ENCODE results near the gene ARMC9.
"Not testable (repeated sequence)": the region's sequence is repeated elsewhere in the genome, so short reads cannot be mapped to it uniquely, and the experiment has no call there.

Gene ARMC9

DNA sequence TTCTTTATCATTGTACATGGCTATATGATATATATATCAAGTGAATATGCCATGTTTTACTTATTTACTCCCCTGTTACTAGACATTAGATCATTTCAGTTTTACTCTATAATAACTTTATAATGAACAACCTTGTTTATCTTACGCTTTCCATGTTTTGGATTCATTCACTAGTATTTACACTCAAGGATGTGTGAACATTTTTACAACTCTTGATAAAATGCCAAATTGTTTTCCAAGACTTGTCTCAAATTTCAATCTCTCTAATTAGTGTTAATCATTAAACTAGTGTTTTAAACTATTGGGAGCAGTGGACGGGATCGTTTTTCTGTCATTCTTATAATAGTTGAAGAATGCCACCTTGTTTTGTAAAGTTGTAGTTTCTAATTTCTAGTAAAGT, 145.6 kb downstream of the ARMC9 start:
- no peak overlapping the region for H3K4me3 ChIP-seq (ENCODE audit: low read depth, low read length)
- TF ChIP-seq, protein P1, sequence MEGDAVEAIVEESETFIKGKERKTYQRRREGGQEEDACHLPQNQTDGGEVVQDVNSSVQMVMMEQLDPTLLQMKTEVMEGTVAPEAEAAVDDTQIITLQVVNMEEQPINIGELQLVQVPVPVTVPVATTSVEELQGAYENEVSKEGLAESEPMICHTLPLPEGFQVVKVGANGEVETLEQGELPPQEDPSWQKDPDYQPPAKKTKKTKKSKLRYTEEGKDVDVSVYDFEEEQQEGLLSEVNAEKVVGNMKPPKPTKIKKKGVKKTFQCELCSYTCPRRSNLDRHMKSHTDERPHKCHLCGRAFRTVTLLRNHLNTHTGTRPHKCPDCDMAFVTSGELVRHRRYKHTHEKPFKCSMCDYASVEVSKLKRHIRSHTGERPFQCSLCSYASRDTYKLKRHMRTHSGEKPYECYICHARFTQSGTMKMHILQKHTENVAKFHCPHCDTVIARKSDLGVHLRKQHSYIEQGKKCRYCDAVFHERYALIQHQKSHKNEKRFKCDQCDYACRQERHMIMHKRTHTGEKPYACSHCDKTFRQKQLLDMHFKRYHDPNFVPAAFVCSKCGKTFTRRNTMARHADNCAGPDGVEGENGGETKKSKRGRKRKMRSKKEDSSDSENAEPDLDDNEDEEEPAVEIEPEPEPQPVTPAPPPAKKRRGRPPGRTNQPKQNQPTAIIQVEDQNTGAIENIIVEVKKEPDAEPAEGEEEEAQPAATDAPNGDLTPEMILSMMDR (IDR thresholded peaks at IDR 0.05; ENCODE audit: borderline replicate concordance, insufficient read depth, low read depth, low read length): no peak

GRCh38 chr2:231344851-231345250, 146.4 kb downstream of the ARMC9 start:
- H3K4me3 ChIP-seq (ENCODE audit: low read depth, low read length): no peak overlapping the region
- TF ChIP-seq, protein P1 (IDR thresholded peaks at IDR 0.05; ENCODE audit: borderline replicate concordance, insufficient read depth, low read depth, low read length): no peak

- H3K4me3 ChIP-seq (ENCODE audit: low read depth, low read length): no peak overlapping the region
- TF ChIP-seq, protein P1 (IDR thresholded peaks at IDR 0.05; ENCODE audit: borderline replicate concordance, insufficient read depth, low read depth, low read length): no peak
Observed at GRCh38 chr2:231347081-231347480, 148.7 kb downstream of the ARMC9 start.

DNA sequence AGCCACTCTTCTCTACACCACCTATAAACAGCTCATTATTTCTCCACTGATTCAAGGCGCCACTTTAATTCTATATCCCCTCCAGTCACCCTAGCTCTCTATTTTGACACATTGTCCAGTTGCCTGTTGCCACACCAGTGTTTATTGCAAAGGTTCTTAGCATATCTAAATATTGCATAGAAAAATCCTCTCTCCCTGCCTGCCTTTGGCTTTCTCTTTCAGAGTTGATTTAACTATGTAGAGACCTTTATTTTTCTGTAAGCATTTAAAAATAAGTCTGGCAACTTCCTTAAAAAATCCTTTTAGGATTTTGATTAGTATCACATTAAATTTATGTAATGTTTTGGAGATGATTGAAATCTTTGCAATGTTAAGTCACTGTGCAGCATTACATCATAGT, 149.2 kb downstream of the ARMC9 start:
- H3K4me3 ChIP-seq (ENCODE audit: low read depth, low read length): no peak overlapping the region
- TF ChIP-seq, protein P1 (IDR thresholded peaks at IDR 0.05; ENCODE audit: borderline replicate concordance, insufficient read depth, low read depth, low read length): no peak

- no peak overlapping the region for H3K4me3 ChIP-seq (ENCODE audit: low read depth, low read length)
- TF ChIP-seq, protein P1 (IDR thresholded peaks at IDR 0.05; ENCODE audit: borderline replicate concordance, insufficient read depth, low read depth, low read length): no peak
Observed at GRCh38 chr2:231348173-231348572, 149.7 kb downstream of the ARMC9 start.

DNA sequence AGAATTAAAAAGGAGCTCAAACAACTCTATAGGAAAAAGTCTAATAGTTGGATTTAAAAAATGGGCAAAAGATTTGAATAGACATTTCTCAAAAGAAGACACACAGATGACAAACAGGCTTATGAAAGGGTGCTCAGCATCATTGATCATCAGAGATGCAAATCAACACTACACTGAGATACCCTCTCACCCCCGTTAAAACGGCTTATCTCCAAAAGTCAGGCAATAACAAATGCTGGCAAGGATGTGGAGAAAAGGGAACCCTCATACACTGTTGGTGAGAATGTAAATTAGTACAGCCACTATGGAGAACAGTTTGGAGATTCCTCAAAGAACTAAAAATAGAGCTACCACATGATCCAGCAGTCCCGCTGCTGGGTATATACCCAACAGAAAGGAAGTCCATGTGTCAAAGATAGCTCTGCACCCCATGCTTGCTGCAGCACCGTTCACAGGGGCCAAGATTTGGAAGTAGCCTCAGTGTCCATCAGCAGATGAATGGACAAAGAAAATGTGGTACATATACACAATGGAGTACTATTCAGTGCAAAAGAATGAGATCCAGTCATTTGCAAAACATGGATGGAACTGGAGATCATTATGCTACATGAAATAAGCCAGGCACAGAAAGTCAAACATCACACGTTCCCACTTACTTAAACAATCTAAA, 150.4 kb downstream of the ARMC9 start:
- H3K4me3 ChIP-seq (ENCODE audit: low read depth, low read length): no peak overlapping the region
- TF ChIP-seq, protein P1 (IDR thresholded peaks at IDR 0.05; ENCODE audit: borderline replicate concordance, insufficient read depth, low read depth, low read length): no peak

DNA sequence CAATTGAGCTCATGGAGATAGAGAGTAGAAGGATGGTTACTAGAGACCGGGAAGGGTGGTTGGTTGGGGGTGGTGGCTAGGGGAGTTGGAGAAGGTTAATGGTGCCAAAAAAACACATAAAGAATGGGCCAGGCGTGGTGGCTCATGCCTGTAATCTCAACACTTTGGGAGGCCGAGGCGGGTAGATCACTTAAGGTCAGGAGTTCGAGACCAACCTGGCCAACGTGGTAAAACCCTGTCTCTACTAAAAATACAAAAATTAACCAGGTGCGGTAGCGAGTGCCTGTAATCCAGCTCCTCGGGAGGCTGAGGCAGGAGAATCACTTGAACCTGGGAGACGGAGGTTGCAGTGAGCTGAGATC, 150.9 kb downstream of the ARMC9 start:
- not testable (repeated sequence) for H3K4me3 ChIP-seq (ENCODE audit: low read depth, low read length)

- TF ChIP-seq, protein P1 (IDR thresholded peaks at IDR 0.05; ENCODE audit: borderline replicate concordance, insufficient read depth, low read depth, low read length): no peak
- no peak overlapping the region for H3K4me3 ChIP-seq (ENCODE audit: low read depth, low read length)
Observed at GRCh38 chr2:231351648-231352047, 153.2 kb downstream of the ARMC9 start.

Data from GM12875 (cell line).